Measurements from ENCODE around the gene DOCK3.

- TF ChIP-seq, protein P1, sequence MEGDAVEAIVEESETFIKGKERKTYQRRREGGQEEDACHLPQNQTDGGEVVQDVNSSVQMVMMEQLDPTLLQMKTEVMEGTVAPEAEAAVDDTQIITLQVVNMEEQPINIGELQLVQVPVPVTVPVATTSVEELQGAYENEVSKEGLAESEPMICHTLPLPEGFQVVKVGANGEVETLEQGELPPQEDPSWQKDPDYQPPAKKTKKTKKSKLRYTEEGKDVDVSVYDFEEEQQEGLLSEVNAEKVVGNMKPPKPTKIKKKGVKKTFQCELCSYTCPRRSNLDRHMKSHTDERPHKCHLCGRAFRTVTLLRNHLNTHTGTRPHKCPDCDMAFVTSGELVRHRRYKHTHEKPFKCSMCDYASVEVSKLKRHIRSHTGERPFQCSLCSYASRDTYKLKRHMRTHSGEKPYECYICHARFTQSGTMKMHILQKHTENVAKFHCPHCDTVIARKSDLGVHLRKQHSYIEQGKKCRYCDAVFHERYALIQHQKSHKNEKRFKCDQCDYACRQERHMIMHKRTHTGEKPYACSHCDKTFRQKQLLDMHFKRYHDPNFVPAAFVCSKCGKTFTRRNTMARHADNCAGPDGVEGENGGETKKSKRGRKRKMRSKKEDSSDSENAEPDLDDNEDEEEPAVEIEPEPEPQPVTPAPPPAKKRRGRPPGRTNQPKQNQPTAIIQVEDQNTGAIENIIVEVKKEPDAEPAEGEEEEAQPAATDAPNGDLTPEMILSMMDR (conservative IDR thresholded peaks at IDR 0.05 in 1 of 2, IDR thresholded peaks at IDR 0.05 in 1 of 2; ENCODE audit: extremely low read depth in 1 of 2, insufficient read depth in 1 of 2, low read depth in 1 of 2, low read length in 2 of 2) = no peak
- TF ChIP-seq EZH2 (IDR thresholded peaks at IDR 0.05; ENCODE audit: borderline replicate concordance, low read length) = no peak
Observed at GRCh38 chr3:50913260-50913659, 238.5 kb downstream of the DOCK3 start.

Data from mammary epithelial cell (primary cell).